Ramos (cell line): ENCODE data around the gene MKS1.

ENCODE experiments used
- in situ Hi-C: fragments of 300-500 bp; cut with MboI; formaldehyde crosslinking; loops from one replicate; pipeline ENCODE4 v1.14.3; 2022; ENCODE audit warnings: low sequenced_read_pairs; ENCODE audit not compliant: unreplicated experiment

MKS1 gene

DNA sequence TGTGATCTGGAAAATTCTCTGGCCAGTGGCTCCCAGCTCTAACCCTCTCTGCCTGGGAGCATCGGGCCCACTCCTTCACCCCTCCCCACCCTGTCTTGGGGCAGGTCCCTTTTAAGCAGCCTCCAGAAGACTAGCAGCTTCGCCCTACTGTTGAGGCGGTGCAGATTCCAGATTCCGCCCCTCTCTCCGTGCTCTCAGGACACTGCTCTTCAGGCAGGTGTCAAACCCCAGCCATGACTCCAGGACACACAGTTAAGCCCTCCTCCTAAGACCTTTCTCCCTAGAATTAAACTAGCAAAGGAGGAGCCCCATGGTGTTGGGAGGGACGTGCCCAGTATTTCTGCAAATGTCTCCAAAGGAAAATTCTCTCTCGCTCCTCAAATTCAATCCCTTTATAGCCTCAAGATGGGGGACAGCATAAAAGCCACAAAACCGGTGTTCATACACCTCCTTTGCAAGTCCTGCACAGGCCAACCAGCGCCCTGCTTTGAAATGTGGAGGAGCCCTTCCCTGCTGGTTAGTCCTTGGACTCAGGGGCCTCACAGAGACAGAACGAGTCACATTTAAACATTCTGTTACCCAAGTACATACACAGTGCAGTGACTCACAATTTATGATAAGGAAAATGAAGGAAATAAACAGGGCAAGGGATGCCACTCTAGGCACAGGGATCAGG lies 26.5 kb upstream of the MKS1 start:
- in situ Hi-C loops, result no loop called here

DNA sequence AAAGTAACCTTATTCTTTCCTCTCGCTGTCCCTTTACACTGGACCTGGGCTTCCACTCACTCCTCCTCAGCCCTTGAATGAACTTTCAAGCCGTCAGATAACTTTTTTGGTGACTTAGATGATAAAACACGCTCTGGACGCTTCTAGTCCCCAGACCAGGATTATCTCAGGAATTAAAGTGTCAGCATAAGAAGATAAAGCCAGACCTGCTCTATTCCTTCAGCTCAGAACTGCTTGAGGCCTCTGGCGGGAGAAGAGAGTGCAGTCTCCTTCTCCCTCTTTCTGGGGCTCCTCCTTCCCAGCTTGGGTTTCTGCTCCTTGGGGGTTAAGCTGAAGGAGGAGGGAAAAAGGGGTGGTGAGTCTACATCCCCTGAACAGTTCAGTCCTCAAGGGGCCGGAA lies 25.9 kb upstream of the MKS1 start:
- in situ Hi-C loops, result no loop called here

DNA sequence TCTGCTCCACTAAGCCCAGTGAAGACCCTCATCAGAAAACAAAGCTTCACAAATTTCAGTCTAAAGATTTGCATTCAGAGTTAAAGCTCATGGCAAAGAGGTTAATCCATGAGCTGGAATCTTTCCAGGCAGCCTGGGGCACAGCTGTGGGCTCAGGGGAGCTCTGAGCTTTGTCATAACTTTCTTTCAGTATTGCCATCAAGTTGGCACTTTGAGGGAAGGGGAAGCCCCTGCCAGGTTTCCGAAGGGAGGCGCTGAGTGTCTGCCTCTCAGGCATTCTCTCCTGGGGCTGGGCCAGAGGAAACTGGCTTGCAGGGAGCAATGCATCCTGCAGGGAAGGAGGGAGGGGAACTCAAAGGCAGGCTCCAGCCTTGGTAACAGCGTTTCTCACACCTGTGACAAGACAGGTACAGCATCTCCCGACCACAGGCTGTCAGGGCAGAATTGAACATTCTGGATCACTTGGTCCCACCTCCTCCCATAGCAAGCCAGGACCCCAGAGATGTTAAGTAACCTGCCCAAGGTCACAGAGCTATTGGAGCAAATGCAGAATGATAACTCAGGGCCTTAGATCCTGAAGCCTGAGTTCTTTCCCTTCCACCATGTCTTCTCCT lies 23.2 kb upstream of the MKS1 start:
- in situ Hi-C loops, result no loop called here

DNA sequence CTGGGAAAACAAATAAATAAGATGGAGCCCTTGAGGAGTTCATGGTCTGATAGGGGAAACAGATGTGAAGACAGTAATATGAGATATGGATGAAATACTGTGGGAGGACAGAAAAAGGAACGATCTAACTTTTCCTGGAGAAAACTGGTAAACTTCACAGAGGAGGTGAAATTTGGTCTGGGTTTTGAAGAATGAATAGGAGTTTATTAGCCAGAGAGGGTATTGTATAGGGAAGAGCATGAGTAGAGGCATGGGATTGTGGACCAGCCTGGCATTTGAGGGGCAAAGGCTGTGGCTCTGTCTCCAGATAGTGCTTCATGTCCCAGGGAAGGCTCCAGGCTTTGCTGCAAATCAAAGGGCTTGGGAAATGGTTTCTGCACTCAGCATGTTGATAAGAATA lies 20.9 kb upstream of the MKS1 start:
- in situ Hi-C loops, result no loop called here

DNA sequence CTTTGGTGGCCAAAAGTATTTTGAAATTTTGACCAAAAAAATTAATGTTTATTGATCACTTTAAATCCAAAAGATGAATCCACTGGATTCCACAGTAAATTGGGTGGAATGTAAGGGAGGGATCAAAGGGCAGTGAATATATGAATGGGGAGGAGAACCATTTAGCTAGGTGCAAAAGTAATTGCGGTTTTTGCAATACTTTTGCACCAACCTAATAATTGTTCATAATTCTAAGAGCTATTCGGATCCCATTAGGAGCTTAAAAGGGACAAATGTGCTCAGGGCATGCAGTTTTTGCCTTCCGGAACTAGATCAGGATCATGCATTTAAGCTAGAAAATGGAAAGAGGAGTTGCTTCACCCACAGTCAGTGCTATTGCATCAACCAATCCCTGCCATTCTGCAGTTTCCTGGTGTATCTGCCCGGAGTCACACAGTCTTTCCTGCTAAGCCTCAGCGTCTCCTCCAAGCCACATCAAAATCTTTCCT lies 19.1 kb upstream of the MKS1 start, which contains the start of gene LPO:
Gene LPO (plus strand): TSS at position 438 of the 488 bp plus-strand sequence. CDS start 4,396 bp downstream, outside the sequence.
- in situ Hi-C loops, result no loop called here

DNA sequence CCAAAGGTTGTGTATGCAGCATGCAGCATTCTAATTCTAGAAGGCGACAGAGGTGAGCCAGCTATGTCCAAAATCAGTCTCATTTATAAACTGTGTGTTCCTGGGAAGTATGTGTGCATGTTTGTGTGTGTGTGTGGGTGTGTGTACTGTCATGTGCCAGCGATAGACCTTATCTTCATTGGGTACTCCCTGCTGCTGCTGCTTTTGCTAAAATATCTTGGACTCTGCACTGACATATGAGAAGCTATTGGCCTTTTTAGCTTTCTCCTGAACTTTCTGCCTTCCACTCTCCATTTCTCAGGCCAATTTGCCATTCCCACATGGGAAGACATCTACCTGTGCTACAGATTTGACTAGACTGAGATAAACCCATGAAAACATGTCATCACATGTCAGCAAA lies 17.3 kb upstream of the MKS1 start:
- in situ Hi-C loops, result no loop called here

DNA sequence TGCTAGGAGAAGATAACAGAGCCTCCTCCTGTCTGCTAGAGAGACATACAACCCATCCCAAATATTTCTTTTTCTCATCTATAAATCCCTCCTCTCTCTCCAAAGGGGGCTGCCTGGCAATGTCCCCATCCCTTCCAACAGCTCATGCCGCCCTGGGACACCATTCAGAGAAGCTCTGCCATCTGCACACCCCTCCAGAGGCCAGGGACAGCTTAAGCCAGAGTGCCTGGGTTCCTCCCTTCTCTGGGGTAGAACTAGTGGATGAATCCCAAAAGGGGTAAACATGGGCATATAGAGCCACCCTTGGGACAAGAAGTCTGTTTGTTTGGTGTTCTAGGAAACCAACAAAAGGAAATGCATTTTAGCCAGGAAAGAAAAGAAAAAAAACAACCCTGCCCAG lies 16.8 kb upstream of the MKS1 start:
- in situ Hi-C loops, result no loop called here

DNA sequence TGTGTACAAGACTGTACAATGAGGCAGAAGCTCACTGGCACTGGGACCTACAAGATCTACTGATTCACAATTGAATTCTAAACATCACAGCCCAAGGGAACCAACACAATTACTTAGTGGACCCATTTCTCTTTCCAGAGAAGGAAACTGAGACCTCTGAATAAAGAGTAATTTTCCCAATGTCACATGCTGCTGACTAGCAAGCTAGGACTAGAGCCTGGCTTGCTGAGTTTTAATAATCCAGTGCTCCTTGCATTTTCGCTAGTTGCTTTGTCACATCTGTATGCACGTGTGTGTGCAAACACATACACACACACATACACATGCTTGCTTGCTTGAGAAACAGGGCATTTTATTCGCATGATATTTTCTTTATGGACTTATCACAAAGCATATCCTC lies 15.5 kb upstream of the MKS1 start:
- in situ Hi-C loops, result no loop called here

DNA sequence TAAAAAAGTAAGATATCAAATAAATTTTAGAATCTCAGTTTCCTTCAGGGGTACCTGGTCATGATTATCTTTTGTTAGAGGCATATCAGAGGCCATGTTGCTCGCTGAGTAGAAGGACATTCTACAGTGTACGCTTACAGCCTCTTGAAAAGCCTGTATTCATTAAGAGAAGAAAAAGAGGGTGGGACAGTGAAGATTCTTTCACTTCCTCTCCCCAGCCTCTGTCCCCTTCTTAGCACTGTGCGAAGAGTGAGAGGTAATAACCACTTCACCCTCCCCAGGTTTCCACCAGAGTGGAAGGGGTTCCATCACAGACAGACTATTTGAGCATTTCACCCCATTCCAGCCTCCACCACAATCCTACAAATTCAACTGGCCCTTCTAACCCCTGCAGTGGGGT lies 14.5 kb upstream of the MKS1 start:
- in situ Hi-C loops, result no loop called here

DNA sequence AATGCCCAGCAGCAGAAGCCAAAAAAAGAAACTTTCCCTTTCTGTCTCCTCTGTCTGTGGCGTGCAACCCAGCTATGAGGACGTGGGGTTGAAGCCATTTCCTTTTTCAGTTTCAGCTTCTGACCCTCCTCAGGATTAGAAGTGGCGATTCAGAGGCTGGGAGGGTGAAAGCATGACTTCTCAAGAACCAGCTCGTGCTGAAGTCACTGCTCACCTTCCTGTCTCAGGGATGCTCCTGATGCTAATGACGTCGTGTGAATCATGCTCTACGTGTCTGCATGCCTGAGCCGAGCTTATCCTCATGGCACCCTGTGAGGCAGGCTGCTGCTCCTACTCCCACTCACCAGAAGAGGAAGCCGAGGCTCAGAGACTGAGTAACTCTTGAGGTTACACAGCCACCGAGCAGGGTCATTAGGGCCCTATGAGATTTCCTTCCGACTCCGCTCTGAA lies 13.7 kb upstream of the MKS1 start:
- in situ Hi-C loops, result no loop called here

DNA sequence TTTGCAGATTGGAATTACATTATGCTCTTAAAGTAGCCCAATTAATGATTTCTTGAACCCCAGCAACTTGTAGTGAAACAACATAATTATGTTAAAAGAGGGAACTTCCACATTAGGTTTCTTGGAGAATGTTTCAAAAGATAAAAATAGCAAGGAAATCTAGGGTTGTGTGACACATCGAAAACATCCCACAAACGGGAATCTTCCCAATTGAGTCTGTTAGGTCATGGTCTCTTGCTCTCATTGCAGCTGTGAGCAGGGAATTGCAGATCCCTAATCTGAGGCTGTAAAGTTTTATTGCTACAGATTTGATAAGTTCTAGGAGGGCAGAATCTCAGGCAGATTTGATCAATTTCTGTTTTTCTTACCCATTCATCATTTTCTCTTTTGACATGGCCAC lies 12.6 kb upstream of the MKS1 start:
- in situ Hi-C loops, result no loop called here

DNA sequence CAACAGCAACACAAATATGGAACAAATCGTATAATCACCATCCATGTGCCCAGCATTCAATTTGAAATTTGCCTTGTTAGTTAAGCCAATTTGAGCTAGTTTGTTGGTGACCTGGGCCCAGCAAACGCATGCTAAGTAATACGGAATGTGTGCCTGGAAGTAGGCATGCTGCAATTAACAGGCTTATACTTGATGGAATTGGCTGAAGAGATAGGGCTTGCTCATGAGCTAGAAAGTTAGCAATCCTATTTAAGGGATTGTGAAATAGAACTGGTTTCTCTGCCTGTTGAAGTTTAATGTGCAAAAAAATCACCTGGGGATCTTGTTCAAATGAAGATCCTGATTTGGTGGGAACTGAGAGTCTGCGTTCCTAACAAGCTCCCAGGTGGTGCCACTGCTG lies 10.8 kb upstream of the MKS1 start:
- in situ Hi-C loops, result no loop called here

DNA sequence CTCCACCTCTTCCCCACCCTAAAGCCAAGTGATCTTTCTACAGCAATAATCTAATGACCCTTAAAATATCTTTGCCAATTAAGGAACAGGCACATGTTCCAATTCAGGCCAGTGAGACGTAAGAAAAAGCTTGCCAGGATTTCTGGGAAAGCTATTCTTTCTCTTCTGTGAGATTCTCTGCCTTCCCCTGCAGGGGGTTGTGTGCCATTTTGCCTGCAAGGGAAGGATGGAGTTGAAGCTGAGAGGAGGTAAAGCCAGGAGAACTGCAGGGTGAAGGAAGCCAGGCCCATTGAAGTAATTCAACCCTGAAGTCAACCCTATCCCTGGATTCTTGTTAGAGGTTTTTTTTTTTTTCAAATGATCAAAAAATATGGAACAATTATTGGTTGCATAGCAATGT lies 10.3 kb upstream of the MKS1 start:
- in situ Hi-C loops, result no loop called here

DNA sequence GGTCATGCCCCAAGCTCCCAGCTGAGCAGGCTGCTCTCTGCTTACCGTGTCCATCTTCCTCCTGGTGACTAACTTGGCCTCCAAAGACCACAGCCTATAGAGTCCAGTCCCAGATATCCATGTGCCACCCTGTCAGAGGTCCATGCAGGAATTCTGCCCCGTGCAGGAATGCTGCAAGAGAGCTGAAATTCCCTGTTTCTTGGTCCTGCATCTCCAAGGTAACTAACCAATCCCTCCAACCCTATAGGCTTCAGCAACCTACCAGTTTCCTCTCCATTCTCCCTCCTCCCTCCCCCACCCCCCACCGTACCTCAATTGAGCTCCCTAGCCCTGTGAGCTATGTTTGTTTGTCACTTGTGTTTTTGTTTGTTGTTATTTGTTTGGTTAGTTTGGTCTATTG lies 9.6 kb upstream of the MKS1 start:
- in situ Hi-C loops, result no loop called here

DNA sequence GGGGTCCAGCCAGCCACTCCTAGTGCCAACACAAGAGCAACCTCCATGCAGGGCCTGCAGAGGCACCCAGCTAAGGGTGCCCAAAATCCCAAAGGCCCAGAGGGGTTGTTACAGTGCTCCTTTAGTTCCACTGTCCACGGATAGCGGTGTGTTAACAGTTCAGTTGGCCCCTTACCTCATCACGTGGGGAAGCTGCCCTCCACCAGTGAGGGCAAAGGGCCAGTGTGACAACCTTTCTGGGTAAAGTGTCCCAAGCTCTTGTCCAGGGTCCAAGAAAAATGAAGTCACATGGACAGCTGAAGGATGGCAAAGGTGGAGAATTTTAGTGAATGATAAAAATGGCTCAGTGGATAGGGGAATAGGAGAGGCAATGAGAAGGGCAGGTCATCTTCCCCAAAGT lies 8.7 kb upstream of the MKS1 start:
- in situ Hi-C loops, result no loop called here

DNA sequence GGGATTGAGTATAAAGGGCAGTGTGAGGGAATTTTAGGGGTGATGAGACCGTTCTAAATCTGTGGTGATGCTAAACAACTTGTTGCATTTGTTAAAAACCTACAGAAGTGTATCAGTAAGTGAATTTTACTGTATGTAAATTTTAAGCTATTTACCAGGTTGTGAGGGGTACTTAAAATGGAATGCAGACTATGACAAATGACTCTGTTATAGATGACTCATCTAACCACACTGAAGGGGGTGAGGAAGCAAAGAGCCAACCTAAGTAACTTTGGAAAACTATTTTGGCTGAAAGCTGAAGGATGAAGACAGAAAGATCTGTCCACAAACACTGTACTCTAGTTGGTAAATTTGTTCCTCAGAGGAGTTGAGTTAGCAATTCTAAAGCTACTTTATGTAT lies 5.3 kb upstream of the MKS1 start:
- in situ Hi-C loops, result no loop called here

DNA sequence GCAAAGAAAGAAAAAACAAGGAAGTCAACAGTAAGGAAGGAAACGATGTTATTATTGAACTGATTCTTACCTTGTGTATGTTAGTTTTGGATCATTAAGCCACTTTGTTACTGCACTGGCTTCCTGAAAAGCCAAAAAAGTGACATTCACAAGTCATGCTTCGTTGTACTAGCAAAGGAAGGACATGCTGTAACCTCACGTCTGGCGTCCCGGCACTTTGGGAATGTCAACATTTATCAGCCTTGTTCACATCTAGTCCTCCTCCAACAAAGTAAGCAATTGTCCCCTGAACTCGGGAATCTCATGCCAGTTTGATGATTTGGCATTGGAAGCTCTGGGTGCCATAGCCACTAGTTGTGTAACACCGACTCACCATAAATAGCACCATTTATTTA lies 731 bp upstream of the MKS1 start:
- in situ Hi-C loops, result no loop called here

DNA sequence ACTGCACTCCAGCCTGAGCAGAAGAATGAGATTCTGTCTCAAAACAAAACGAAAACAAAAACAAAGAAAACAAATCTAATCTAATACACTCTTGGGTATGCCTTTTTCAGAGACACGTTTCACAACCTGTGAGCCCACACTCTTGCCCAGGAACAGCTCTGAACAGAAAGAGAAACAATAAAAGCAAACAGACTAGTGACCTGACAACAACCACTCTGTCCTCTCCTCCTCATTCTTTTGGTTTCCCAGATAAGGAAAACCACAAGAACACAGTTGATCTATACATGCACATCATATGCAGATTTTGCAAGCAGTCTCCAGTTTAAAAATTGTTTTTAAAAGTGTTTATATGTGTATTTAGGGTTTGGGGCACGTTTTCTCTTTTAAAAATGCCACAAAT lies 1.3 kb downstream of the MKS1 start:
- in situ Hi-C loops, result no loop called here

DNA sequence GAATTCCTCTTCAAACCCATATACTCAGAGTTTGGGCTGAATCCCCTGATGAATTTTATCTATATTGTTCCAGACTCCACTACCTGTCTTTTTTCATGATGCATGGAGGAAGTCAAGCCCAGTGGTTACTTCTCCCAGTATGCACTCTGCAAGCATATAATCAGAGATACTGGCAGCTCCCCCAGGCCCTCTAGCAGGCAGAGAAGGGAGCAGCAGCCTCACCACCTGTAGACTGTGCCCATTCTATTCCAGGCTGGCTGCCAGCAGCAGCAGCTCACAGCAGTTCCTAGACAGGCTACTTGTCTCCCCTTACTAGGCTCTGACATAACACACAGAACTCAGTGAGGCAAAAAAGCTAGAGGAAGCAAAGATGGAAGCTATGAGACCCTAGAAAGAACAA lies 3.4 kb downstream of the MKS1 start:
- in situ Hi-C loops, result no loop called here

DNA sequence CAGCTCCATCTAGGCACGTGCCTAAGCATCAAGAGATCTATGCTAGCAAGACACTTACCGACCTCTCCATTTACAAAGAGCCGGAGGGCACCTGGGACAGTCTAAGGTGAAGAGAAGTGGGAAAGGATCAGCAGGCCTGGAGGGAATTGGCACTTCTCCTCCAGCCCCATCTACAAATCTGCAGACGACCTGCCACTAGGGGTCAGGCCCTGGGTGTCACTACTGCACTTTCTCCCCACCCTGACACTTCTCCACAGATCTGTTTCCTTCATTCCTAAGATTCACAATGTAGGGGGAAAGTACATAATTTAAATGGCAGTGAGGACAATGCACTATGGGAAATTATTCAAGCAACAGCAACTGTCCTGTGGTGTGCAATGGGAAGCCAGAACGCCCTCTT lies 8.1 kb downstream of the MKS1 start:
- in situ Hi-C loops, result no loop called here

DNA sequence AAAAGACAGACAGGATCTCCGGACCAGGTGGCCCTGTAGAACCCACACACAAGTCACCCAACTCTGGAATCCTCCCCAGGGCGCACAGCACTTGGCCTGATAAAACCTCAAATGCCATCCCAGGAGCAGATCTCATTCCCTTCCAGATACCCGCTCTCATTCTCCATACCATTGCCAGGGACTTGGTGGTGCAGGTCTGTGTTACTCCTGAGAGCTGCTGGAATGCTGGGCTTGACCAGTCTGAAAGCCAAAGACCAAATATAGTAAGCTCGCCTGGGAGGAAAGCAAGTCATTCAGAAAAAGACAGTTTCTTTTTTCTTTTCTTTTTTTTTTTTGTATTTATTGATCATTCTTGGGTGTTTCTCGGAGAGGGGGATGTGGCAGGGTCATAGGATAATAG lies 10.7 kb downstream of the MKS1 start:
- in situ Hi-C loops, result no loop called here

DNA sequence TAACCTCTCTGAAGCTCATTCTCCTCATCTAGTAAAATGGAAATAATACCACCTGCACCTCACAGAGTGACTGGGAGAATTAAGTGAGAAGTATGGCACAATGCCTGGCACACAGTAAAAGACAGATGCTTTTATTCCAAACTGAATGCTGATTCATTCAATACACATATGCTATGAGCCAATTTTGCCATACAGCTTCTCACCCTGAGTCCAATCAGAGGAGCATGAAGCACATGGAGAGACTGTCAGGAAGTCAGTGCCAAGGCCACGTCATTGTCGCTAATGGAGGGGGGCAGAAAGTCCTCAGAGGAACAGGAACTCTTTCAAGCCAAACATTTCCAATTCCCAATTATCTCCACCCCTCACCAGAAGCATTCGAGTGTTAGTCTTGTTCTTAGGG lies 11.6 kb downstream of the MKS1 start:
- in situ Hi-C loops, result no loop called here
